ELR (cell line): ENCODE measurements around the gene RFC5.
"Not testable (repeated sequence)": the region's sequence is repeated elsewhere in the genome, so short reads cannot be mapped to it uniquely, and the experiment has no call there.

ENCODE experiments used
- DNase-seq: peaks from one replicate; pipeline ENCODE4 v3.0.0-alpha.2; 2015; ENCODE audit warnings: low read depth

RFC5 gene, protein sequence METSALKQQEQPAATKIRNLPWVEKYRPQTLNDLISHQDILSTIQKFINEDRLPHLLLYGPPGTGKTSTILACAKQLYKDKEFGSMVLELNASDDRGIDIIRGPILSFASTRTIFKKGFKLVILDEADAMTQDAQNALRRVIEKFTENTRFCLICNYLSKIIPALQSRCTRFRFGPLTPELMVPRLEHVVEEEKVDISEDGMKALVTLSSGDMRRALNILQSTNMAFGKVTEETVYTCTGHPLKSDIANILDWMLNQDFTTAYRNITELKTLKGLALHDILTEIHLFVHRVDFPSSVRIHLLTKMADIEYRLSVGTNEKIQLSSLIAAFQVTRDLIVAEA

DNA sequence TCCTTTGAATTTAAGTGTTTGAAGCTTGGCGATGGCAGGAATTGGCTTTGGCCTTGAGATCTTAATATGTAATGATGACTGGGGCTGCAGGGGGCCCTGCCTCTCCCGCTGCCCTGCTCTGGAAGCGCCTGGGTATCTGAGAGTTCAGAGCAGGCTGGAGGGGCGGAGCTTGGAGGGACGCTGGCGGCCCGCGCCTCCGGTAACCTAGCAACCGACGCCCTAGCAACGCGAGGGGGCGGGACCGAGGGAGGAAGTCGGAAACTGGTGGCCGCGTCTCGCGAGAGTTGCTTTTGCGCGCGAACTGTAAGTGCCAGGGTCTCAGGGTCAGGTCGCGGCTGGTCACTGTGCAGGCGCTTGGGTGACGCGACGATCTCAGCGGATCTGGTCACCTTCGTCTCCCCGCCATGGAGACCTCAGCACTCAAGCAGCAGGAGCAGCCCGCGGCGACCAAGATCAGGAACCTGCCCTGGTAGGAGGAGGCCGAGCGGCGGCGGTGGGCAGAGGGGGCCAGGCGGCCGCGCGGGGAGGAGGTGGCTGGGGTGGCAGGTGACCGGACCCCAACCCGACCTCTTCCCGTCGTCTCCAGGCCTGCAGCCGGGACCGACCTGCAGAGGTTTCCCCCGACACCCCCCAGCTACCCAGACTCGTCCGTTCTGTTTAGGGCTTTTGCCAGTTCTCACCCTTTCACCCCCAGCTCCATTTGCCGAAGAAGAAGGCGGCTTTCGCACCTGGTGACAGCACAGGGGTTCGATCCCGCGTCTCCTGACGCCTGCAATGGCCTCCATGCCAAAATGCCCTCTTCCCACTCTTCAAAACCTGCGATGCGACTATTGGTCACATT is at the start of gene RFC5:
Gene RFC5, plus strand, starts transcription at position 280 of the 841 bp plus-strand sequence. Its CDS starts 125 bp downstream, at position 405.
- peak; percentile 99 for DNase-seq

DNA sequence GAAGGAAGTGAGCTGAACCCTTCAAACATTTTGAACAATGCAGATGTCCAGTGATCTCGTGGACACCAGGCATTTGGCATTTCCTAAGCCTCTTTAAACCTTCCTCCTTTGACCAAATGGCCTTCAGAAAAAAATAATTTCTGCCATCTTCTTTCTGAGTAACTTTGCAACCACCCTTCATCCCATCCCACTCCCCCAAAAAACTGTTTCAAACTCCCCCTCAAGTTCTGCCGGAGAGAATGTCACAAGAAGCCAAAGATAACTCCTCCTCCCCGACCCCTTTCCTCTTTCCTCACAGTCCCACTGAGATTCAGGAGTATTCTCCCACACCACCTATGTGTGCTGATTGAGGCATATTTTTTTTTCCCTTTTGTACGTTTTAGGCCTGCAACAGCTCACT is 49.5 kb upstream of the RFC5 start:
- no peak for DNase-seq

DNA sequence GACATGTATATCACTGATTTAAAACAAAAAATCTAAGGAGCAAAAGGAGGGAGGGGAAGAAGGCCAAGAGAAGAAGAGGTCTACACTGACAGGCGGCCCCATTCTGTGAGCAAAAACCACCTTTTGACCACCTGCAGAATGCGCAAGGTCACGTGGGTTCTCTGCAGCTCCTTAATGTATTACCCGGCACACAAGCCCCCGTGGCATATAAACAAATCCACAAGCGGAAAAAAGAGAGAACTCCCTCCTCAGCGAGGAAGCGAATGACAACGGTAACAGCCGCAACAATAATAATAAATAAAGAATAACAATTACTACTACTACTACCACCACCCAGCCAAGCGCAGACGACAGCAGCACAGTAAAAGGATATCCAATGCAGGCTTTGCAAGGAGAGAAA is 49.0 kb upstream of the RFC5 start:
- DNase-seq = no peak

DNA sequence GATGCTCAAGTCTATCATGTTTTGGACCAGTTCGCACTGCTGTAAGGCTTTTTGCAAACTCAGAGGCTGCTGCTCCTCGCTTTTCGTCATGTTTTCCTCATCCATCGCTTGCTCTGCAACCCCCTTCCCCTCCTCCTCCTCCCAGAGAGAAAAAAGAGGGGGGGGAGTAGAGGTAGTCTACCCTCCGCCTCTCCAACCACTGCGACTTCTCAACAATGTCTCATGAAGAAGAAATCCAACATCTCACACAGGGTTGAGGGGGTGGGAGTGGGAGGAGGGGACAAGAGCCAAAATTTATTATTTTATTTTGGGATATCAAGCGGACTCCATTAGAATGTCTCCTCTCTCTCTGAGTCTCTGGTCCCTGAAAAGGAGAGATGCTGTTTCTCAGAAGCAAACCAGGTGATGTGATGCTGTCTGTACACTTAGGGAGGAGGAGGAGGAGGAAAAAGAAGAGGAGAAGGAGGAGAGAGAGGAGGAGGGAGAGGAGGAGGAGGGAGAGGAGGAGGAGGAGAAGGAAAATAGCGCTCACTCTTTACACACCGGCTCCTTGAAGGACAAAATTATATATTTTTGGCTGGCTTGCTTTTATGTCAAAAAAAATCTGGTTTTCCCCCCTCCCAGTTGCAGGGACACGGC is 48.2 kb upstream of the RFC5 start:
- DNase-seq = no peak

DNA sequence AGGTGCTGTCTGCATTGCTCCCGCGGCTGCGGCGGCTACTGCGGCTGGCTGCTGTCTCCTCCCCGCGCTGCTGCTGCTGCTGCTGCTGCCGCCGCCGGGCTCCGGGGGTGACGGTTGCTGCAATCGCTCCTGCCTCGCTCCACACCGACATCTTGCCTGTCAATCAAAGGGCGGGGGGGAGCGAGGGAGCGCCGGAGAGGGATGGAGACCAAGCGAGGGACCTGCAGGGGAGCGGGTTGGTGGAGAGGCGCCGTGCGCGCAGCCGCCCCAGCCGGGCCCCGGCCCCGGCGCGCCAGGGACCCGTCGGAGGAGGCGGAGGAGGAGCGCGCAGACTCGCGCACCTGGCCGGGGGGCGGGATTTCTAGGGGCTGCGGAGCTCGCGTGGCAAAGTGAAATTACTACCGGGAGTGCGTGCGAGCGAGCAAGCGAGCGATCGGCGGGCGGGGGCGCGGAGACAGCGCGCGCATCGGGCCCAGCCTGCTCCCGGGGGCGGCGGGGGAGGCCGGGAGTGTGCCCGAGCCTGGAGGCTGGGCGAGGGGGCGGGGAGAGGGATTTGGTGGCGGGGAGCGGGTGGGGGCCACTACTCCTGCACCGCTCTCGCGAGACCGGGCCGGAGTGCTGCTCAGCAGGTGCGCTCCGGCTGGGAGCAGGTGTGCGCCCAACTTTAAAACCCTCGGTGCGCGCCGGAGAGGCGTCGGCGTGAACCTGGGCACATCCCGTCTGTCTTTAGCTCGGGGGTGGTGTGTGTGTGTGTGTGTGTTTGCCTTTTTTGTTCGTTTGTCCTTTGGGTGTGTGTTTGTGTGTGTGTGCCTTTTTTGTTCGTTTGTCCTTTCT is 47.5 kb upstream of the RFC5 start, which contains the start of gene KSR2:
Gene KSR2, minus strand, starts transcription at position 165 of the 834 bp plus-strand sequence. CDS start 735 bp downstream, outside the sequence.
- DNase-seq = peak; percentile 46

DNA sequence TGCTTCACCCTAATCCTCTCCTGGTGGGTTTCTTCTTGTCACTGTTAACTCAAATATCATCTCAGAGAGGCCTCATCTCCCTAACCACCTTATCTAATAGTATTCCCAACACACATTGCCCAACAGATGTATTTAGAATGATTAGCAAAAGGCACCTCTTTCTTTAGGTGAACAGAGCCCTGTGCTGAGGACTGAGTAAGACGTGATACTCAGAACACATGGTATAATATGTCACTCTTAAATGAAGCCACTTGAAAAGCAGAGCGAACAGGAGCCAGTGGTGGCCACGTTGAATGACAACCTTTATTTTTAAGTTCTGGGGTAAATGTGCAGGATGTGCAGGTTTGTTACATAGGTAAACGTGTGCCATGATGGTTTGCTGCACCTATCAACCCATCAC is 46.2 kb upstream of the RFC5 start:
- no peak for DNase-seq

DNA sequence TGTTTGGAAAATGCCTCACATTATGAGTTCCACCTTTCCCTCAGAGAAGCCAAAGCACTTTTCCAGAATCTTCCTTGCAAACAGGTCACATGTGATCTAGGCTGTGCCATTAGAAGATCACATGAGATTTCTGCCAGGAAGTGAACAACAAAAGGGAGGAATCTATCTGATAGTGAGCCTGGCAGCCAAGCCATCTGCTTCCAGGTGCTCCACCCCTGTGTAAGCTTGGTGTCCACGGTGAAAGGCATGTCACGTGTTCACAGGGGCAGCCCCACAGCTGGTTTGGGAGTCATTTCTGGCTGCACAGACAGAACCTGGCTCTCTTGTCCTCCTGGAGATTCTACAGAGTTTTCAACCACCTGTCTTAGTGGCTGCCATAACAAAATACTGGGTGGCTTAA is 44.2 kb upstream of the RFC5 start:
- DNase-seq = no peak

DNA sequence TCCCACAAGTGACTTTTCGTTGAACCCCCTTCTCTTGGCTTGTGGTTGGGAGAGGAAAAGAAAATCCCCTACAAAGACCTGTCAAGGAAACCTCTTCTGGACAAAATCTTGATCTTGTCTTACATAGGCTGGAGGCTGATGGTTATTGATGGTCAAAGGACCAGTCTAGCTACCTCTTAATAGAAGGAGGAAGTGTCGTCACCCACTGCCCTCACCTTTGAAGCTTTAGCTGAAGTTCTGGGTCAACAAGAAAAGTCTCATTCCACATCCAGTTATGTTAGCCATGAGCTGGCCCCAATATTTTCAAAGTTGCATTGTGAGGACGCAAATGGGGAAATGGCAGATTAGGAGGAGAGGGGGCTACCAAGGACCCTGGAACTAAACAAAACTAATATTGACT is 41.5 kb upstream of the RFC5 start:
- no peak for DNase-seq

DNA sequence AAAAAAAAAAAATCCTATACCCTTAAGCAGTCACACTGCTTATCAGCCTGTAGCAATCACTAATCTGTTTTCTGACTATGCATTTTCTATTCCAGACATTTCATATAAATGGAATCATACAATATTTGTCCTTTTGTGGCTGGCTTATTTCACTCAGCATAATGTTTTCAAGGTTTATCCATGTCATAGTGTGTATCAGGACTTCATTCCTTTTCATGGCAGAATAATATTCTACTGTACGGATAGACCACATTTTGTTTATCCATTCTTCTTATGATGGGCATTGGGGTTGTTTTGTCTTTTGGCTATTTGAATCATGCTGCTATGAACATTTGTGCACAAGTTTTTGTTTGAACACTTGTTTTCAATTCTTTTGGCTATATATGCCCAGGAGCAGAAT is 39.1 kb upstream of the RFC5 start:
- DNase-seq = no peak

DNA sequence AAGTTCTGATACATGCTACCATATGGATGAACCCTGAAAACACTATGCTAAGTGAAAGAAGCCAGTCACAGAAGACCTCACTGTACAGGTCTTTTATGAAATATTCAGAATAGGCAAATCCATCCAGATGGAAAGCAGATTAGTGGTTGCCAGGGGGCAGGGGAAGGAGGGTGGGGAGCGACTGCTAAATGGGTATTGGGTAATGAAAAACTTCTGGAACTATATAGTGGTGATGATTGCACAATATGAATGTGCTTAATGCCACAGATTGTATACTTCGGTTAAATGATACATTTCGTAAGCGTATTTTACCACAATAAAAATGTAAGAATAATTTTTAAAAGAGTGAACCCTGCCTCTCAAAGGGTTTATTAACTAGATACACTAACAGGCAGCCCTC is 35.9 kb upstream of the RFC5 start:
- DNase-seq = no peak

DNA sequence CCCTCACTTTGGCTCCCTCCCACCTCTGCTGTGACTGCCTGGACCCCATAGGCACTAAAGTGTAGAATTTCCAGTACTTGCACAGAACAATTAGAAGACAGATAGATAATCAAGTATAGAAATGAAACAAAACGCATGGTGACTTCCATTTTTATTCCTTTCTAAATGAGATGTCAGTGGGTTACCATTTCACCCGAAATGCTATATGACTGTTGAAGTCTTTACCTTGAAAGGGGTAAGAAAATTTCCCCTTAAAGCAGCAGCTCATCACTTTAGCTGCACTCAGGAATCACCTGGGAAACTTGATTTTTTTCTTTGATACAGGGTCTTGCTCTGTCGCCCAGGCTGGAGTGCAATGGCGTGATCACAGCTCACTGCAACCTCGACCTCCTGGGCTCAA is 35.2 kb upstream of the RFC5 start:
- no peak for DNase-seq

DNA sequence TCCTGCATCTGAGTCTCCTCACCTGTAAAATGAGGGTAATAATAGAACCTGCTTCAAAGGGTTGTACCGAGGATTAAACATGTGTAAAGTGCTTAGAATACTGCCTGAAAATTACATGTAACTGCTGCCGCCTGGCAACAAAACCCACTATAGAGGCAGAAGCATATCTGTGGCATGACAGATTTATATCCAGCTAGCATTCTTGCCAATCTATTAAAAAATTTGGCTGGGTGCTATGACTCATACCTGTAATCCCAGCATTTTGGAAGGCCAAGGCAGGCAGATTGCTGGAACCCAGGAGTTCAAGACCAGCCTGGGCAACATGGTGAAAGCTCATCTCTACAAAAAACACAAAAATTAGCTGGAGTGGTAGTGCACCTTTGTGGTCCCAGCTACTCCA is 31.3 kb upstream of the RFC5 start:
- DNase-seq = peak; percentile 13

DNA sequence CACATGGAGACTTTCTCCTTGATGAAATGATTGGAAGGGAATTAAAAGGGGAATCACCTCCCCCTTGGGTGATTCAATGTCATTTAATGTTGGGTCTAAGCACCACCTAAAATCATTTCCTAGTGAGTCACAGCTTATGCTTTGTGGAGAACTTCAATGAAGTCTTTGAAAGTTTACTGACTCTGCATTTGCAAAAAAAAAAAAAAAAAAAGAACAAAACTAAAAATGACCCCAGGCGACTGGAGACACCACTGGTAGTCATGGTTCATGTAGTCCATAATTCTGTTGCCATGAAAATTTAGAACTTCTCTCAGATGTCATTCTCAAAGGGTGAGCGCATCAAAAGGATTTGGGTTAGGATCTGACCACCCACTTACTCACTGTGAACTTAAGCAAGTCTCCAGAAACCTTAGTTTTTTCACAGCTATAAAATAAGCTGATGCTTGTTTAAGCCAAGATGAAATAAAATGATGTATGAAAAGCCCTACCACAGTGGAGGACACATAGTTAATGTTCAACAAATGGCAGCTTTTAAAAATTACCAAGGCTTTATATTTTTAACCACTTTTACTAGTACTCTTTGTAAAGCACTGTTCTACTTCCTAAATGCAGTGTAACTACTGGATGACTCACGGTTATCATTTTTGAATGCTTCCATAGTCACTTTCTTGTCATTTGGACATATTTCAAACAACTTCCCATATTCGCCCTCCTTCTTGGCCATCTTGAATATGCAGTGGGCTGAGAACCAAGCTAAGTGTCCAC is 29.6 kb upstream of the RFC5 start:
- peak; percentile 94 for DNase-seq

DNA sequence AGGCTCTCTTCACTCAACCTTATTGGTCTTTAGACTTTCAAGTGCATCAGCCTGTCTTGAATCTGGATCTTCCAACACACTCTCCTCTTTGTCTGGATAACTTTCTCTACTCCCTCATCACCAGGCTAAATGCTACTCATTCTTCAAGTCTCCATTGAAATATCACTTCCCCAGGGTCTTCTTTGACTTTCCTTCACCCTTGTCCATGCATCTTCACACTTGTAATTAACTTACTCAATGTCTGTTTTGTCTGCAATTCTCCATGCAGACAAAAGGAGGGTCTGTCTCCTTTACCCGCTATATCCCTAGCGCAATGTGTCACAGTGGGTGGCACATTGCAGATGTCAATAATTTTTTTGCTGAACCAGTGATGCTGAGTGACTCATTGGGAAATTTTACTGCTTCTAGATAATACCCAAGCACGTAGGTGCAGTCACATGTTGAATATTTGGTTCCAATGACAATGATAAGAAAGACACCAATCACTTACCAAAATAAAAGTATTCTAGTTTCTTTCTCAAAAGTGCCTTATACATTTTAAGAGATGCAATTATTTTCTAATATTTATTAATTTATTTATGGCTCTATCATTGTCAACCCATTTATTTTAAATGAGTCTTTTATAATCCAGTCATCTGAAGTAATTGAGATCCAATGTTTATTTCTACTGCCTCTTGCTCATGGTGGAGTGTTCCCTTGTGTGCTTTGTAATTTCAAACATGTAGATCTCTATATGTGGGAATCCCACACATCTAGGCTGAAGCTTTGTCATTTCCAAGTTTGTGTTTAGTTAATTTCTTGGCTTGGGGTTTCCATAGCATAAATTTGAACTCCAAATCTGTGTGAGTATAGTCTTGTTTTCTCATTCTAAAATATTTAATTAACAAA is 21.7 kb upstream of the RFC5 start:
- DNase-seq = no peak

DNA sequence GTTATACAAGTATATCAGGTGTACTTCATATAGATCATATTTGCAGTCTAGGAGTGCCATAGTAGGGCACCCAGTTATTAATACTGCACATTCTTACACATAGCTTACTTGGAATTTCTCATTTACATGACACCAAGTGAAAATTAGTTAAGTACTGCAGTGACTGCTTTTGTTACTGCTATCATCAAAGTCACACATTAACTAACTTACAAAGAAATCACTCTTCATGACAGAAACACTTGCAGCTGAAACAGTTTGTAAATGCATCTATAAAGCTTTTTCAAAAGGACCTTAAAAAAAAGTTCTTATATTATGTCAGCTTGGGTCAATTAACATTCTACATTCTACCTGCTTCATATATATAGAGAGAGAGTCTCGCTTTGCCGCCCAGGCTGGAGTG is 17.8 kb upstream of the RFC5 start:
- DNase-seq = no peak

DNA sequence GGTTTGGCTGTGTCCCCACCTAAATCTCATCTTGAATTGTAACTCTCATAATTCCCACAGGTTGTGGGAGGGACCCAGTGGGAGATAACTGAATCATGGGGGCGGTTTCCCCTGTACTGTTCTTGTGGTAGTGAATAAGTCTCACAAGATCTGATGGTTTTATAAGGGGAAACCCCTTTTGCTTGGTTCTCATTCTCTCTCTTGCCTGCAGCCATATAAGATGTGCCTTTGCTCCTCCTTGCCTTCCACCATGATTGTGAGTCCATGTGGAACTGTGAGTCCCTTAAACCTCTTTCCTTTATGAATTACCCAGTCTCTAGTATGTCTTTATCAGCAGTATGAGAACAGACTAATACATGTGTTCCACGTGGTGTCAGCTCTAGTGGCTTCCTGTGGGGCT is 16.7 kb upstream of the RFC5 start:
- DNase-seq = not testable (repeated sequence)

DNA sequence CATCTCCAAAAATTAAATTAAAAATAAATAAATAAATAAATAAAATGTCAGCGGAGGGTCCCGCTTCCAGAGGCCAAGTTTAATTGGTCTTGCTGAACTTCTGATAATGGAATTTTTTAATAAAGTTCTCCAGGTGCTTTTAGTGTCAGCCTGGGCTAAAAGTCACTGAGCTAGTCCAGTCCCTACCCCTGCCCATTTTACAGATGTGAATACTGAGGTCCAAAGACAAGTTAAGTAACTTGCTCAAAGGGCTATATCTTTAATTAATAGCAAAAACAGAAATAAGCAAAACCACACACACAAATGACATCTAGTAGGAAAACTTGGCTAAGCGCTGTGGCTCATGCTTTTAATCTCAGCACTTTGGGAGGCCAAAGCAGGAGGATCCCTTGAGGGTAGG is 5.6 kb upstream of the RFC5 start:
- no peak for DNase-seq

DNA sequence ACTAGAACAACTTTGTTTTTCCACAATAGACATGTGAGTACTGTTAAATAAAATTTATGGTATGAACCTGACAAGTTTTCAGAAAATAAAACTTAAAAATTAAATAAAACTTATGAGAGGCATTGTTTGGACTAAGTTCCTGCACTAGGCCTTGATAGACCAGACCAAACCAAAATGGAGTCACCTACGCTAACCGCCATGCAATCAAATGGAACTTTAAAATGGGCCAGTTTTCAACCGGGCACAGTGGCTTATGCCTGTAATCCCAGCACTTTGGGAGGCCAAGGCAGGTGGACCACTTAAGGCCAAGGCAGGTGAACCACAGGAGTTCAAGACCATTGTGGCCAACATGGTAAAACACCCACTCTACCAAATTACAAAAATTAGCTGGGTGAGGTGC is 5.1 kb upstream of the RFC5 start:
- DNase-seq = no peak

DNA sequence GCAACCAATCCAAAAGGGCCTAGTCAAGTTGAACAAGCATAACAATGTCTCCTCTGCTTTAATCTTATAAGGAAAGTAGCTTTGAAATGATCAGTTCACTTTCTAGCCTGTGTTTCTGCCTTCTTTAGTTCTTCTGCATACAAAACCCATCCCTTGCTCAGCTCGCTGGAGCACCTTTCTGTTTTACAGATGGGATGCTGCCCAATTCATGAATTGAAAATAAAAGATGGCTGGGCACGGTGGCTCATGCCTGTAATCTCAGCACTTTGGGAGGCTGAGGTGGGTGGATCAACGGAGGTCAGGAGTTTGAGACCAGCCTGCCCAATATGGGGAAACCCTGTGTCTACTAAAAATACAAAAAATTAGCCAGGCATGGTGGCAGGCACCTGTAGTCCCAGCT is 4.5 kb upstream of the RFC5 start:
- no peak for DNase-seq

DNA sequence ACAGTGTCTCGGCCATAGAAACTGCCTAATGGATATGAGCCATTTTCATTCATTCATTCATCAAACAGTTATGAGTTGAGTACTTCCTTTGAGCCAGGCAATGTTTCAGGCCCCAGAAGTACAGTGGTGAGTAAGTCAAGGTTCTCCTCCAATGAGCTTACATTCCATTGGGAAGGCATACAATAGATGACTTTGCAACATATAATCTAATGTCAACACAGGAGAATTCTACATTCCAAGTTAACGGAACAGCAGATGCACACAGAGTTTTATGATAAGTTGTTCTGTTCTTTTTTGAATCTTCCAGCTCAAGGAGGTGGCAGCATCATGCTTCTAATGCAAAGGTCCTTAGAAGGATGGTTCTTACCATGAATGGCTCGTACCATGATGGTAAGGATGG is 3.2 kb upstream of the RFC5 start:
- DNase-seq = no peak
